IMR-90 (cell line): Measurements from ENCODE around the gene CELA2B. TPM values are rescaled to one million over a fixed set of nuclear protein-coding genes. Genes with fewer than 3 reads are reported as not detected.

Experiments used
- ATAC-seq: fragments of 200-7000 bp; cut with Tn5 transposase; 2 replicates; pipeline ENCODE4 v1.9.1; 2020; ENCODE audit warnings: low read depth, mild to moderate bottlenecking, moderate library complexity
- BruUV-seq: library from RNA; stranded (reverse); fragments of 400-500 nt; replicated peaks from 2 replicates; lab custom pipeline; 2021; lab: Mats Ljungman, UMichigan
- CTCF ChIA-PET: fragments of 300-600 bp; formaldehyde crosslinking; extraction: SDS; loops from one replicate; lab custom pipeline; 2021; ENCODE audit warnings: antibody characterized with exemption; lab: Yijun Ruan, JAX
- POLR2A ChIA-PET: fragments of 300-600 bp; sonication (Branson Sonifier 250); formaldehyde crosslinking; loops from one replicate; lab custom pipeline; 2022; ENCODE audit warnings: antibody characterized with exemption; ENCODE audit not compliant: unreplicated experiment; lab: Charles Lee
- DNase-seq: peaks from one replicate; pipeline ENCODE4 v3.0.0; 2013
- H2AFZ ChIP-seq: replicated peaks from 2 replicates; pipeline ENCODE3; 2013; ENCODE audit warnings: low read length, mild to moderate bottlenecking; ENCODE audit not compliant: poor library complexity
- H2AK5ac ChIP-seq: 2 replicates; pipeline ENCODE4 v1.6.1; 2013; ENCODE audit warnings: low read depth, low read length, inconsistent platforms
- H2AK9ac ChIP-seq: replicated peaks from 2 replicates; pipeline ENCODE3; 2013; ENCODE audit warnings: mild to moderate bottlenecking, low read depth, low read length, moderate library complexity; ENCODE audit not compliant: poor library complexity
- H2BK120ac ChIP-seq: 2 replicates; pipeline ENCODE4 v1.6.1; 2013; ENCODE audit warnings: low read depth, low read length, inconsistent platforms
- H2BK15ac ChIP-seq: 3 replicates; pipeline ENCODE4 v1.6.1; 2013; ENCODE audit warnings: low read depth, low read length, inconsistent platforms
- H2BK20ac ChIP-seq: 2 replicates; pipeline ENCODE4 v1.6.1; 2013; ENCODE audit warnings: low read depth, mild to moderate bottlenecking, inconsistent platforms, low read length, moderate library complexity
- H2BK5ac ChIP-seq: 2 replicates; pipeline ENCODE4 v1.6.1; 2013; ENCODE audit warnings: mild to moderate bottlenecking, low read depth, low read length, inconsistent platforms; ENCODE audit not compliant: poor library complexity, severe bottlenecking
- H3K14ac ChIP-seq: replicated peaks from 2 replicates; pipeline ENCODE4 v1.6.1; 2013; ENCODE audit warnings: low read depth, low read length, inconsistent platforms
- H3K18ac ChIP-seq: 2 replicates; pipeline ENCODE4 v1.6.1; 2013; ENCODE audit warnings: low read depth, low read length, control low read depth
- H3K23ac ChIP-seq: 2 replicates; pipeline ENCODE4 v1.6.1; 2013; ENCODE audit warnings: low read depth, low read length, inconsistent platforms
- H3K27ac ChIP-seq: 2 replicates; pipeline ENCODE4 v1.5.1; 2013; ENCODE audit warnings: mild to moderate bottlenecking, control low read depth, low read length; ENCODE audit not compliant: insufficient read depth
- H3K27me3 ChIP-seq: 2 replicates; pipeline ENCODE4 v1.6.1; 2013; ENCODE audit warnings: low read length; ENCODE audit not compliant: control insufficient read depth, insufficient read depth
- H3K36me3 ChIP-seq: 2 replicates; pipeline ENCODE4 v1.6.1; 2013; ENCODE audit warnings: low read length, mixed read lengths; ENCODE audit not compliant: control insufficient read depth, insufficient read depth
- H3K4ac ChIP-seq: 2 replicates; pipeline ENCODE4 v1.6.1; 2013; ENCODE audit warnings: low read depth, low read length, inconsistent platforms
- H3K4me1 ChIP-seq: 2 replicates; pipeline ENCODE4 v1.6.1; 2013; ENCODE audit warnings: low read length, mixed read lengths; ENCODE audit not compliant: control insufficient read depth, insufficient read depth
- H3K4me2 ChIP-seq: 2 replicates; pipeline ENCODE4 v1.6.1; 2013; ENCODE audit warnings: low read depth, mild to moderate bottlenecking, control low read depth, low read length, moderate library complexity
- H3K4me3 ChIP-seq: 2 replicates; pipeline ENCODE4 v1.5.1; 2013; ENCODE audit warnings: low read depth, mild to moderate bottlenecking, control low read depth, low read length, moderate library complexity; ENCODE audit not compliant: insufficient read depth
- H3K56ac ChIP-seq: 2 replicates; pipeline ENCODE4 v1.6.1; 2013; ENCODE audit warnings: low read length, inconsistent platforms; ENCODE audit not compliant: insufficient read depth; ENCODE audit errors: extremely low read depth
- H3K79me1 ChIP-seq, 2 experiments: 2 replicates each; pipeline ENCODE4 v1.6.1; 2013; ENCODE audit warnings: low read length in 2 of 2, inconsistent platforms in 1 of 2, low read depth in 1 of 2
- H3K9ac ChIP-seq: 2 replicates; pipeline ENCODE4 v1.6.1; 2013; ENCODE audit warnings: low read depth, low read length, control low read depth
- H3K9me1 ChIP-seq: 2 replicates; pipeline ENCODE4 v1.6.1; 2013; ENCODE audit warnings: low read length, inconsistent platforms; ENCODE audit not compliant: insufficient read depth
- H3K9me3 ChIP-seq: 2 replicates; pipeline ENCODE4 v1.6.1; 2013; ENCODE audit warnings: low read length; ENCODE audit not compliant: control insufficient read depth, insufficient read depth
- H4K20me1 ChIP-seq: 2 replicates; pipeline ENCODE4 v1.6.1; 2013; ENCODE audit warnings: low read length, inconsistent platforms; ENCODE audit not compliant: insufficient read depth
- H4K5ac ChIP-seq: 2 replicates; pipeline ENCODE4 v1.6.1; 2013; ENCODE audit warnings: mild to moderate bottlenecking, low read depth, low read length, control low read depth
- H4K8ac ChIP-seq, 2 experiments: 2 replicates each; pipeline ENCODE4 v1.6.1; 2013; ENCODE audit warnings: low read depth in 2 of 2, low read length in 2 of 2, control low read depth in 1 of 2, inconsistent platforms in 1 of 2
- H4K91ac ChIP-seq: 2 replicates; pipeline ENCODE4 v1.6.1; 2013; ENCODE audit warnings: low read depth, low read length, inconsistent platforms; ENCODE audit not compliant: insufficient read depth
- CTCF ChIP-seq: conservative IDR thresholded peaks from 2 replicates; pipeline ENCODE4 v1.5.1; 2012; ENCODE audit warnings: mild to moderate bottlenecking, low read depth, low read length, improper control_type of control experiment
- FOS ChIP-seq: fragments of 150-350 bp; IDR thresholded peaks from 2 replicates; pipeline ENCODE4 v1.6.1; 2016; ENCODE audit warnings: low read depth, low read length
- MAFK ChIP-seq: IDR thresholded peaks from 2 replicates; pipeline ENCODE4 v1.6.1; 2012; ENCODE audit warnings: low read depth, low read length, improper control_type of control experiment
- MAZ ChIP-seq: IDR thresholded peaks from 2 replicates; pipeline ENCODE4 v1.6.1; 2012; ENCODE audit warnings: low read depth, mild to moderate bottlenecking, low read length, improper control_type of control experiment, moderate library complexity, borderline replicate concordance
- RFX5 ChIP-seq: IDR thresholded peaks from 2 replicates; pipeline ENCODE4 v1.8.0; 2012; ENCODE audit warnings: low read depth, mild to moderate bottlenecking, low read length, moderate library complexity
- SMC3 ChIP-seq: fragments of 150-350 bp; IDR thresholded peaks from 2 replicates; pipeline ENCODE4 v1.6.1; 2016; ENCODE audit warnings: low read depth, mild to moderate bottlenecking, antibody characterized with exemption, low read length, moderate library complexity
- WGBS, 2 experiments: methylation state at CpG; one replicate each; pipeline versions ENCODE4 v1.1.5 to v1.1.7; 2013; ENCODE audit warnings: missing lambda C conversion rate in 2 of 2; ENCODE audit not compliant: insufficient read length in 1 of 2; ENCODE audit errors: extremely low coverage in 2 of 2; 5-methylcytosine and 5-hydroxymethylcytosine counted together
- dilution Hi-C: fragments of 300-500 bp; cut with HindIII; formaldehyde crosslinking; loops from one replicate; pipeline ENCODE4 v1.14.3; 2018; ENCODE audit warnings: low sequenced_read_pairs; ENCODE audit not compliant: unreplicated experiment
- in situ Hi-C: fragments of 300-500 bp; cut with MboI; formaldehyde crosslinking; loops from 3 replicates; pipeline ENCODE4 v1.14.3; 2019; ENCODE audit warnings: low sequenced_read_pairs, inconsistent platforms, mixed read lengths
- intact Hi-C: fragments of 100-400 bp; cut with micrococcal nuclease; formaldehyde crosslinking; loops from 2 replicates; pipeline ENCODE4 v1.10.0; 2022
- polyA plus RNA-seq, 3 experiments: library from polyadenylated mRNA; depleted of rRNA; stranded (reverse); fragments of >200 nt; gene quantifications; 2 replicates each; pipeline ENCODE4 v1.2.3, GENCODE V29; 2012; ENCODE audit warnings: low replicate concordance in 1 of 3
- total RNA-seq: library from RNA; depleted of rRNA; stranded (reverse); fragments of >200 nt; gene quantifications from 2 replicates; pipeline ENCODE4 v1.2.3, GENCODE V29; 2012

Gene CELA2B
- total and polyA plus RNA-seq, 2 of the 4 experiments (the other 2 are of a cell fraction) = not detected

- H2BK5ac ChIP-seq = peak overlapping the region; percentile 32
- ATAC-seq (peak; percentile 63), DNase-seq (peak; percentile 57)
- H3K4ac ChIP-seq = peak overlapping the region; percentile 55
- no peak overlapping the region for H3K23ac ChIP-seq
- TF ChIP-seq SMC3 (no peak), CTCF (0 out of 2 replicates have a peak, but pooled peaks have one; percentile 3), RFX5 (no peak), FOS (peak; percentile 63), MAZ (peak; percentile 30; the same call in 1 of the 2 replicates), MAFK (no peak)
- H3K27me3 ChIP-seq = no peaks in the 10 kb centered on the region
- CTCF ChIA-PET = interaction anchor here (0.6 to 2.1 kb wide), 9 partner anchors 9 to 456 kb away, joined by 3 to 13 read pairs (median 3); no protein-coding TSS in a partner anchor
- intact Hi-C loops (no loop called here), dilution Hi-C loops (no loop called here), in situ Hi-C loops (loop anchor here (5.0 to 10.0 kb wide), 2 partner anchors 99 to 272 kb away; partner anchors contain the start of gene TMEM51)
- no peak overlapping the region for H3K14ac ChIP-seq
- H3K9ac ChIP-seq = no peak overlapping the region
- peak overlapping the region; percentile 27; the same call in 1 of the 2 replicates for H4K91ac ChIP-seq
- no peak overlapping the region for H3K18ac ChIP-seq
- WGBS, 2 experiments = 71% methylated on average over 13 of the region's 30 CpGs; no CpG with 5 or more reads in 1 of the 2 experiments
- no peak overlapping the region for H3K4me3 ChIP-seq
- H2BK15ac ChIP-seq = no peak overlapping the region
- H2AK5ac ChIP-seq = peak overlapping the region; percentile 64
- peak overlapping the region; percentile 8; the same call in 1 of the 2 replicates for H2BK120ac ChIP-seq
- H2AK9ac ChIP-seq = peak overlapping the region; percentile 77
- no peak overlapping the region for H2BK20ac ChIP-seq
- H4K5ac ChIP-seq = no peak overlapping the region
- no TSS peak for BruUV-seq
- peaks cover 9% of the 10 kb centered on the region for H3K36me3 ChIP-seq
- no peak overlapping the region for H3K56ac ChIP-seq
- peaks cover 16% of the 10 kb centered on the region for H4K20me1 ChIP-seq
- peak overlapping the region; percentile 81 for H2AFZ ChIP-seq
- peaks cover 11% of the 10 kb centered on the region for H3K9me1 ChIP-seq
- H3K27ac ChIP-seq = peak overlapping the region; percentile 16; the same call in 1 of the 2 replicates
- H4K8ac ChIP-seq = no peak overlapping the region
- H3K4me2 ChIP-seq = no peak overlapping the region
- POLR2A ChIA-PET = no interaction called here
- H3K9me3 ChIP-seq = no peaks in the 10 kb centered on the region
- peaks cover 4 to 42% of the 10 kb centered on the region in 2 experiments; a peak in 2 of 4 replicates for H3K79me1 ChIP-seq
- peaks cover 16% of the 10 kb centered on the region for H3K4me1 ChIP-seq
Observed at GRCh38 chr1:15426492-15427279, 49.2 kb upstream of the CELA2B start.
